Activated T-cell treated with anti-CD3 and anti-CD28 coated beads, Interleukin-2, amount 50 U/mL, for 1 hour (primary cell): ENCODE measurements around the gene DEF6.
"Not testable (repeated sequence)": the region's sequence is repeated elsewhere in the genome, so short reads cannot be mapped to it uniquely, and the experiment has no call there.

Experiments used
- DNase-seq: peaks from one replicate; pipeline ENCODE4 v3.0.0-alpha.2; 2020

The DEF6 gene

GRCh38 chr6:35311390-35312075 lies 13.9 kb downstream of the DEF6 start:
- peak; percentile 63 for DNase-seq

GRCh38 chr6:35312076-35312800 lies 14.6 kb downstream of the DEF6 start:
- DNase-seq: no peak

- no peak for DNase-seq
Measured at GRCh38 chr6:35312807-35313206, 15.2 kb downstream of the DEF6 start.

GRCh38 chr6:35317483-35318195 lies 20.0 kb downstream of the DEF6 start:
- DNase-seq: no peak

- no peak for DNase-seq
Measured at GRCh38 chr6:35318196-35319171, 20.9 kb downstream of the DEF6 start.

GRCh38 chr6:35319346-35320030 lies 21.9 kb downstream of the DEF6 start:
- no peak for DNase-seq

GRCh38 chr6:35320031-35320410 lies 22.4 kb downstream of the DEF6 start:
- no peak for DNase-seq

GRCh38 chr6:35321091-35321490 lies 23.5 kb downstream of the DEF6 start:
- no peak for DNase-seq

- DNase-seq: peak; percentile 79
Measured at GRCh38 chr6:35327349-35328027, 29.9 kb downstream of the DEF6 start.

- no peak for DNase-seq
Measured at GRCh38 chr6:35328108-35328723, 30.6 kb downstream of the DEF6 start.

GRCh38 chr6:35328965-35329364 lies 31.3 kb downstream of the DEF6 start:
- not testable (repeated sequence) for DNase-seq

GRCh38 chr6:35330541-35331119 lies 33.0 kb downstream of the DEF6 start:
- no peak for DNase-seq

GRCh38 chr6:35332074-35332887 lies 34.7 kb downstream of the DEF6 start:
- DNase-seq: peak; percentile 81

- DNase-seq: no peak
Measured at GRCh38 chr6:35341557-35341956, 43.9 kb downstream of the DEF6 start.

GRCh38 chr6:35342258-35343091 lies 44.9 kb downstream of the DEF6 start, which contains the start of gene PPARD:
PPARD (plus strand) TSS chr6:35342558; CDS start chr6:35411088, 68,530 bp downstream.
- peak; percentile 99 for DNase-seq

GRCh38 chr6:35343092-35343834 lies 45.6 kb downstream of the DEF6 start:
- DNase-seq: no peak

- no peak for DNase-seq
Measured at GRCh38 chr6:35343835-35344550, 46.4 kb downstream of the DEF6 start.
